H1 (cell line): ENCODE data around the gene DIPK1C. TPM values are rescaled to one million over a fixed set of nuclear protein-coding genes. Genes with fewer than 3 reads are reported as not detected.

ENCODE experiments used
- CTCF ChIA-PET: fragments of 300-600 bp; sonication (Branson Sonifier 250); formaldehyde crosslinking; loops from one replicate; lab custom pipeline; 2021; ENCODE audit not compliant: partially characterized antibody; lab: Charles Lee
- POLR2A ChIA-PET: fragments of 300-600 bp; sonication (Branson Sonifier 250); formaldehyde crosslinking; loops from one replicate; lab custom pipeline; 2021; ENCODE audit warnings: inconsistent platforms; ENCODE audit not compliant: partially characterized antibody; lab: Charles Lee
- DNase-seq, 2 experiments: peaks; one replicate each; pipeline versions ENCODE4 v3.0.0 to v3.0.0-alpha.2; 2010 to 2022; ENCODE audit warnings: low spot score in 2 of 2, low read depth in 1 of 2, mixed read lengths in 1 of 2
- FAIRE-seq: peaks from 2 replicates; lab custom pipeline; 2011; peaks lifted over from hg19 to GRCh38; lab: Jason Lieb, UNC
- H2AFZ ChIP-seq: 2 replicates; pipeline ENCODE4 v1.8.1; 2012; ENCODE audit warnings: low read length, inconsistent platforms
- H2AK5ac ChIP-seq: 2 replicates; pipeline ENCODE4 v1.6.1; 2013; ENCODE audit warnings: low read depth, low read length
- H2BK120ac ChIP-seq: replicated peaks from 2 replicates; pipeline ENCODE3; 2013; ENCODE audit warnings: low read depth, low read length, inconsistent platforms
- H2BK12ac ChIP-seq: 2 replicates; pipeline ENCODE4 v1.6.1; 2013; ENCODE audit warnings: low read depth, low read length
- H2BK15ac ChIP-seq: 2 replicates; pipeline ENCODE4 v1.6.1; 2013; ENCODE audit warnings: low read length
- H2BK20ac ChIP-seq: 2 replicates; pipeline ENCODE4 v1.6.1; 2013; ENCODE audit warnings: low read length
- H2BK5ac ChIP-seq: 2 replicates; pipeline ENCODE4 v1.6.1; 2013; ENCODE audit warnings: low read depth, low read length
- H3K14ac ChIP-seq: 2 replicates; pipeline ENCODE4 v1.6.1; 2013; ENCODE audit warnings: inconsistent platforms; ENCODE audit not compliant: insufficient read length
- H3K18ac ChIP-seq: 2 replicates; pipeline ENCODE4 v1.6.1; 2013; ENCODE audit warnings: low read length; ENCODE audit errors: extremely low read depth
- H3K23ac ChIP-seq: 2 replicates; pipeline ENCODE4 v1.6.1; 2013; ENCODE audit warnings: inconsistent platforms; ENCODE audit not compliant: insufficient read length
- H3K23me2 ChIP-seq: 2 replicates; pipeline ENCODE4 v1.6.1; 2013; ENCODE audit warnings: low read depth, low read length
- H3K27ac ChIP-seq: 2 replicates; pipeline ENCODE4 v1.6.1; 2011; ENCODE audit warnings: low read depth, low read length, inconsistent platforms
- H3K27me3 ChIP-seq, 4 experiments: replicated peaks in 1 of 4; 1 replicate in 1 of 4; 2 replicates in 3 of 4; pipeline versions ENCODE4 v1.6.1 to v1.8.1; 2011 to 2013; ENCODE audit warnings: low read length in 3 of 4, mild to moderate bottlenecking in 3 of 4, inconsistent platforms in 2 of 4, mixed read lengths in 2 of 4, moderate library complexity in 1 of 4; ENCODE audit not compliant: control insufficient read depth in 3 of 4, insufficient read depth in 3 of 4; ENCODE audit errors: extremely low read depth in 1 of 4
- H3K36me3 ChIP-seq, 4 experiments: 2 replicates each; pipeline versions ENCODE4 v1.6.1 to v1.8.1; 2011 to 2013; ENCODE audit warnings: mild to moderate bottlenecking in 4 of 4, low read length in 3 of 4, moderate library complexity in 2 of 4, control low read depth in 1 of 4, inconsistent platforms in 1 of 4; ENCODE audit not compliant: insufficient read depth in 4 of 4, control insufficient read depth in 2 of 4
- H3K4ac ChIP-seq: replicated peaks from 2 replicates; pipeline ENCODE3; 2013; ENCODE audit warnings: low read length, low read depth, mixed read lengths, inconsistent platforms; ENCODE audit not compliant: insufficient read length
- H3K4me1 ChIP-seq, 4 experiments: replicated peaks in 1 of 4; 1 replicate in 1 of 4; 2 replicates in 3 of 4; pipeline versions ENCODE4 v1.6.1 to v1.8.1; 2011 to 2013; ENCODE audit warnings: low read length in 3 of 4, inconsistent platforms in 2 of 4, mixed read lengths in 1 of 4; ENCODE audit not compliant: insufficient read depth in 4 of 4, control insufficient read depth in 3 of 4
- H3K4me2 ChIP-seq, 2 experiments: 2 replicates each; pipeline versions ENCODE4 v1.6.1 to v1.8.1; 2011 to 2013; ENCODE audit warnings: low read depth in 2 of 2, low read length in 2 of 2, control low read depth in 1 of 2, inconsistent platforms in 1 of 2, mild to moderate bottlenecking in 1 of 2; ENCODE audit not compliant: insufficient read depth in 1 of 2
- H3K4me3 ChIP-seq, 4 experiments: fragments of 200-600, 300-600 bp in 1 of 4; sonication (generic), shearing (Covaris generic), sonication (Bioruptor Twin) in 1 of 4; 2 replicates each; pipeline versions ENCODE4 v1.5.1 to v1.8.1; 2011 to 2016; ENCODE audit warnings: low read length in 4 of 4, low read depth in 3 of 4, control low read depth in 2 of 4, inconsistent platforms in 2 of 4, mild to moderate bottlenecking in 2 of 4, mixed read lengths in 1 of 4, moderate library complexity in 1 of 4; ENCODE audit not compliant: insufficient read depth in 2 of 4; ENCODE audit errors: extremely low read depth in 1 of 4
- H3K56ac ChIP-seq: replicated peaks from 2 replicates; pipeline ENCODE3; 2013; ENCODE audit warnings: low read depth, mild to moderate bottlenecking, mixed read lengths, low read length, inconsistent platforms; ENCODE audit not compliant: insufficient read length
- H3K79me1 ChIP-seq: 2 replicates; pipeline ENCODE4 v1.6.1; 2013; ENCODE audit warnings: low read depth, low read length, control low read depth
- H3K79me2 ChIP-seq, 2 experiments: 2 replicates each; pipeline versions ENCODE4 v1.6.1 to v1.8.1; 2012 to 2013; ENCODE audit warnings: low read length in 2 of 2, mild to moderate bottlenecking in 2 of 2, inconsistent platforms in 1 of 2; ENCODE audit not compliant: insufficient read depth in 2 of 2, control insufficient read depth in 1 of 2
- H3K9ac ChIP-seq, 4 experiments: replicated peaks in 1 of 4; 1 replicate in 1 of 4; 2 replicates in 3 of 4; pipeline versions ENCODE4 v1.6.1 to v1.8.1; 2011 to 2013; ENCODE audit warnings: low read depth in 3 of 4, low read length in 3 of 4, control low read depth in 2 of 4, mild to moderate bottlenecking in 2 of 4, moderate library complexity in 2 of 4, inconsistent platforms in 1 of 4; ENCODE audit errors: extremely low read depth in 1 of 4
- H3K9me3 ChIP-seq, 2 experiments: 2 replicates each; pipeline versions ENCODE4 v1.6.1 to v1.8.1; 2012 to 2013; ENCODE audit warnings: mild to moderate bottlenecking in 2 of 2, moderate library complexity in 2 of 2, control low read depth in 1 of 2, inconsistent platforms in 1 of 2, low read depth in 1 of 2, low read length in 1 of 2, mixed read lengths in 1 of 2; ENCODE audit not compliant: insufficient read depth in 2 of 2
- H4K20me1 ChIP-seq, 2 experiments: replicated peaks in 1 of 2; 2 replicates each; pipeline versions ENCODE3 to v1.8.1; 2011 to 2013; ENCODE audit warnings: inconsistent platforms in 2 of 2, low read length in 2 of 2, mild to moderate bottlenecking in 1 of 2; ENCODE audit not compliant: insufficient read depth in 2 of 2, control insufficient read depth in 1 of 2
- H4K5ac ChIP-seq: 2 replicates; pipeline ENCODE4 v1.6.1; 2013; ENCODE audit warnings: low read length, low read depth, mixed read lengths, inconsistent platforms; ENCODE audit not compliant: insufficient read length
- H4K8ac ChIP-seq: 2 replicates; pipeline ENCODE4 v1.8.0; 2013; ENCODE audit warnings: mild to moderate bottlenecking, moderate library complexity, low read length, inconsistent platforms; ENCODE audit not compliant: insufficient read depth; ENCODE audit errors: extremely low read depth
- H4K91ac ChIP-seq: replicated peaks from 2 replicates; pipeline ENCODE3; 2013; ENCODE audit warnings: low read length, mixed read lengths, inconsistent platforms; ENCODE audit not compliant: insufficient read length
- MAFK ChIP-seq: IDR thresholded peaks from 2 replicates; pipeline ENCODE4 v1.6.1; 2012; ENCODE audit warnings: low read depth, mild to moderate bottlenecking, improper control_type of control experiment, low read length
- SIN3A ChIP-seq, 2 experiments: IDR thresholded peaks in 1 of 2; conservative IDR thresholded peaks in 1 of 2; 2 replicates each; pipeline ENCODE4 v1.6.1; 2011 to 2012; ENCODE audit warnings: low read length in 2 of 2, improper control_type of control experiment in 1 of 2, low read depth in 1 of 2, mild to moderate bottlenecking in 1 of 2
- SUZ12 ChIP-seq: fragments of 200-600 bp; sonication (generic); IDR thresholded peaks from 2 replicates; pipeline ENCODE4 v1.6.1; 2012; ENCODE audit warnings: mild to moderate bottlenecking, inconsistent platforms, low read length, moderate library complexity, mixed read lengths
- TBP ChIP-seq: IDR thresholded peaks from 2 replicates; pipeline ENCODE4 v1.6.1; 2011; ENCODE audit warnings: low read depth, low read length, improper control_type of control experiment
- YY1 ChIP-seq: IDR thresholded peaks from 2 replicates; pipeline ENCODE4 v1.6.1; 2011; ENCODE audit warnings: low read depth, mild to moderate bottlenecking, low read length
- WGBS, 2 experiments: shearing (Covaris generic) in 1 of 2; methylation state at CpG; one replicate each; pipeline versions ENCODE4 v1.1.6 to v1.1.7; 2013 to 2015; ENCODE audit warnings: low lambda C conversion rate in 2 of 2, mixed read lengths in 2 of 2, inconsistent platforms in 1 of 2, low coverage in 1 of 2, missing lambda C conversion rate in 1 of 2; ENCODE audit not compliant: insufficient replicate concordance in 2 of 2, insufficient coverage in 1 of 2, insufficient read length in 1 of 2; ENCODE audit errors: extremely low coverage in 1 of 2, missing lambda C conversion rate in 1 of 2; 5-methylcytosine and 5-hydroxymethylcytosine counted together
- polyA plus RNA-seq, 7 experiments: library from polyadenylated mRNA; depleted of rRNA in 3 of 7; stranded (reverse) in 5 of 7; unstranded in 2 of 7; fragments of >200 nt in 5 of 7; fragments of 200-250 nt in 2 of 7; gene quantifications; 1 replicate in 5 of 7; 2 replicates in 1 of 7; 4 replicates in 1 of 7; pipeline versions ENCODE4 v1.2.1 to v1.2.3, GENCODE V29; 2011 to 2013; ENCODE audit warnings: missing spikeins in 2 of 7, mixed read lengths in 2 of 7
- total RNA-seq: library from RNA; stranded (reverse); fragmentation: NEBNext Ultra II Directional; extraction: Animal tissue kit (Norgen Biotek cat#: 25700); gene quantifications from 2 replicates; pipeline ENCODE4 v1.2.1, GENCODE V29; 2021

Gene DIPK1C
- total and polyA plus RNA-seq, 2 of the 8 experiments (the other 6 are each of a cell fraction or from before 2014, with no cell fraction given) = 0.08 TPM; not detected in 1

GRCh38 chr18:74492259-74492658, 35.2 kb upstream of the DIPK1C start:
- Histone ChIP-seq H3K9ac (no peak overlapping the region), H2BK15ac (no peak overlapping the region), H3K18ac (no peak overlapping the region), H3K4me1 (peaks cover under 1 to 3% (median 1%) of the 10 kb centered on the region in 4 experiments; a peak in 5 of 7 replicates), H3K4me3 (no peak overlapping the region), H2AK5ac (no peak overlapping the region), H3K79me1 (peaks cover under 1% of the 10 kb centered on the region; the same call in 1 of the 2 replicates), H3K36me3 (no peaks in the 10 kb centered on the region), H3K27ac (no peak overlapping the region), H2AFZ (no peak overlapping the region), H3K14ac (no peak overlapping the region), H4K91ac (no peak overlapping the region), H3K23me2 (no peaks in the 10 kb centered on the region), H4K8ac (no peak overlapping the region), H3K4me2 (no peak overlapping the region), H2BK12ac (no peak overlapping the region), H3K79me2 (peaks cover 5 to 8% of the 10 kb centered on the region in 2 experiments; a peak in 3 of 4 replicates), H3K56ac (no peak overlapping the region), H2BK20ac (no peak overlapping the region), H2BK120ac (no peak overlapping the region), H4K20me1 (no peaks in the 10 kb centered on the region), H3K23ac (no peak overlapping the region)
- WGBS, 2 experiments = 82% methylated on average over 3 of the region's 3 CpGs; no CpG with 5 or more reads in 1 of the 2 experiments
- DNase-seq (peak in 1 of 2 experiments; percentile 13), FAIRE-seq (no peak)
- no peak for TF ChIP-seq YY1
- TF ChIP-seq TBP = no peak
- TF ChIP-seq SUZ12 = no peak
- TF ChIP-seq MAFK = no peak
- TF ChIP-seq SIN3A (conservative IDR thresholded peaks at IDR 0.05 in 1 of 2, IDR thresholded peaks at IDR 0.05 in 1 of 2; ENCODE audit: low read depth in 1 of 2, low read length in 2 of 2) = no peak
- TF ChIP-seq, all 59 proteins: peak for 0
- POLR2A ChIA-PET = no interaction called here
- no peak overlapping the region for H2BK5ac ChIP-seq
- H3K9me3 ChIP-seq = no peaks in the 10 kb centered on the region
- no peak overlapping the region for H4K5ac ChIP-seq
- no peaks in the 10 kb centered on the region for H3K27me3 ChIP-seq
- H3K4ac ChIP-seq = no peak overlapping the region
- CTCF ChIA-PET = interaction anchor here (0.8 to 7.4 kb wide), 11 partner anchors 8 to 234 kb away, joined by 3 to 98 read pairs (median 3); no protein-coding TSS in a partner anchor
